SK-N-MC (cell line): ENCODE data around the gene POLR1A.

Experiments used
- EZH2 ChIP-seq: fragments of 200-600 bp; sonication (generic); IDR thresholded peaks from one replicate; pipeline ENCODE4 v1.6.1; 2017; ENCODE audit warnings: antibody characterized with exemption
- FOXP2 ChIP-seq: optimal IDR thresholded peaks from 2 replicates; pipeline ENCODE3; 2011; ENCODE audit warnings: mild to moderate bottlenecking, moderate library complexity; ENCODE audit not compliant: insufficient read depth; ENCODE audit errors: extremely low read length, control extremely low read depth
- POLR2AphosphoS5 ChIP-seq: IDR thresholded peaks from 2 replicates; pipeline ENCODE4 v1.6.1; 2012; ENCODE audit warnings: mild to moderate bottlenecking, low read depth, low read length, borderline replicate concordance

GRCh38 chr2:85999061-85999831, 106.4 kb downstream of the POLR1A start:
- TF ChIP-seq POLR2AphosphoS5, result no peak
- TF ChIP-seq EZH2, result no peak
- no peak for TF ChIP-seq FOXP2
